Activated T-helper 1 cell treated with Interleukin-2 at 50 U/mL for 16 hours (primary cell): ENCODE results near the gene ACVR1C.
A peak's percentile ranks its signal among the peaks of the same experiment; 100 is the strongest.

Experiments used
- DNase-seq: peaks from one replicate; pipeline ENCODE4 v3.0.0-alpha.2; 2020; ENCODE audit warnings: low read depth

Gene ACVR1C

GRCh38 chr2:157497638-157498314, 130.9 kb downstream of the ACVR1C start:
- DNase-seq, result no peak

- peak; percentile 50 for DNase-seq
Measured at GRCh38 chr2:157492189-157492773, 136.4 kb downstream of the ACVR1C start.

- no peak for DNase-seq
Measured at GRCh38 chr2:157489983-157490382, 138.7 kb downstream of the ACVR1C start.

GRCh38 chr2:157488877-157489276, 139.8 kb downstream of the ACVR1C start:
- DNase-seq, result no peak

- DNase-seq, result no peak
Measured at GRCh38 chr2:157487747-157488146, 140.9 kb downstream of the ACVR1C start.

- no peak for DNase-seq
Measured at GRCh38 chr2:157487271-157487610, 141.4 kb downstream of the ACVR1C start.

- DNase-seq, result no peak
Measured at GRCh38 chr2:157486596-157487270, 141.9 kb downstream of the ACVR1C start.

- no peak for DNase-seq
Measured at GRCh38 chr2:157480182-157480961, 148.3 kb downstream of the ACVR1C start.

GRCh38 chr2:157479081-157480027, 149.3 kb downstream of the ACVR1C start:
- DNase-seq, result no peak

- DNase-seq, result no peak
Measured at GRCh38 chr2:157477919-157478318, 150.7 kb downstream of the ACVR1C start.

GRCh38 chr2:157476953-157477709, 151.5 kb downstream of the ACVR1C start:
- no peak for DNase-seq
